GM19025 (cell line): ENCODE results near the gene PAFAH1B2.
"Not testable (repeated sequence)": the region's sequence is repeated elsewhere in the genome, so short reads cannot be mapped to it uniquely, and the experiment has no call there.

Experiments used
- ATAC-seq: cut with Tn5 transposase; IDR thresholded peaks from one replicate; pipeline ENCODE4 v1.9.1; 2021; ENCODE audit warnings: mild to moderate bottlenecking, low read depth, moderate library complexity; ENCODE audit not compliant: unreplicated experiment

Gene PAFAH1B2

GRCh38 chr11:117200813-117201657, 56.9 kb downstream of the PAFAH1B2 start:
- no peak for ATAC-seq

- ATAC-seq, result no peak
Observed at GRCh38 chr11:117201658-117202305, 57.7 kb downstream of the PAFAH1B2 start.

- no peak for ATAC-seq
Observed at GRCh38 chr11:117202386-117203068, 58.4 kb downstream of the PAFAH1B2 start.

GRCh38 chr11:117203069-117203407, 59.0 kb downstream of the PAFAH1B2 start:
- ATAC-seq, result no peak

GRCh38 chr11:117204283-117205080, 60.4 kb downstream of the PAFAH1B2 start:
- ATAC-seq, result no peak

GRCh38 chr11:117205211-117205818, 61.2 kb downstream of the PAFAH1B2 start:
- ATAC-seq, result no peak

GRCh38 chr11:117206111-117206510, 62.0 kb downstream of the PAFAH1B2 start:
- ATAC-seq, result not testable (repeated sequence)

- ATAC-seq, result not testable (repeated sequence)
Observed at GRCh38 chr11:117206859-117207258, 62.8 kb downstream of the PAFAH1B2 start.

- ATAC-seq, result not testable (repeated sequence)
Observed at GRCh38 chr11:117207481-117207880, 63.4 kb downstream of the PAFAH1B2 start.

GRCh38 chr11:117208710-117209109, 64.6 kb downstream of the PAFAH1B2 start:
- ATAC-seq, result not testable (repeated sequence)

GRCh38 chr11:117209351-117210125, 65.5 kb downstream of the PAFAH1B2 start:
- ATAC-seq, result not testable (repeated sequence)

- no peak for ATAC-seq
Observed at GRCh38 chr11:117210620-117211019, 66.5 kb downstream of the PAFAH1B2 start.

- no peak for ATAC-seq
Observed at GRCh38 chr11:117212697-117213355, 68.7 kb downstream of the PAFAH1B2 start.

- ATAC-seq, result no peak
Observed at GRCh38 chr11:117214404-117215110, 70.5 kb downstream of the PAFAH1B2 start.

GRCh38 chr11:117217141-117218084, 73.3 kb downstream of the PAFAH1B2 start:
- no peak for ATAC-seq

- ATAC-seq, result no peak
Observed at GRCh38 chr11:117218133-117218915, 74.2 kb downstream of the PAFAH1B2 start.
